GM10266 (cell line): Measurements from ENCODE around the gene DNAH8.

Source experiments
- DNase-seq: peaks from one replicate; pipeline ENCODE4 v3.0.0; 2012; ENCODE audit errors: extremely low spot score
- CTCF ChIP-seq: IDR thresholded peaks from 2 replicates; pipeline ENCODE4 v1.5.1; 2012; ENCODE audit warnings: mild to moderate bottlenecking, low read depth; ENCODE audit not compliant: control insufficient read depth, insufficient read depth; ENCODE audit errors: missing control alignments

DNAH8 gene

GRCh38 chr6:38818691-38819090, 103.6 kb downstream of the DNAH8 start:
- TF ChIP-seq CTCF = no peak
- DNase-seq = no peak

GRCh38 chr6:38822963-38823362, 107.9 kb downstream of the DNAH8 start:
- no peak for DNase-seq
- no peak for TF ChIP-seq CTCF

GRCh38 chr6:38824243-38824894, 109.3 kb downstream of the DNAH8 start:
- DNase-seq = no peak

GRCh38 chr6:38827024-38827423, 111.9 kb downstream of the DNAH8 start:
- DNase-seq = no peak
- TF ChIP-seq CTCF = no peak

More at GRCh38 chr6:38824243-38824894, 109.3 kb downstream of the DNAH8 start:
- TF ChIP-seq CTCF = no peak

- no peak for DNase-seq
- TF ChIP-seq CTCF = no peak
Measured at GRCh38 chr6:38831865-38832264, 116.8 kb downstream of the DNAH8 start.

- no peak for DNase-seq
- TF ChIP-seq CTCF = no peak
Measured at GRCh38 chr6:38833320-38833719, 118.2 kb downstream of the DNAH8 start.

- TF ChIP-seq CTCF = no peak
- DNase-seq = no peak
Measured at GRCh38 chr6:38836585-38836984, 121.5 kb downstream of the DNAH8 start.
